Peyer's patch (tissue), 4 donors: ENCODE results near the gene ZFP57.

ENCODE experiments used
- POLR2A ChIP-seq, 2 donors: fragments of 450-650 bp; IDR thresholded peaks; one replicate each; pipeline ENCODE4 v1.5.1; 2017; ENCODE audit warnings: antibody characterized with exemption in 2 of 2, mild to moderate bottlenecking in 2 of 2, moderate library complexity in 2 of 2
- TF ChIP-seq, protein P1 (sequence below), 6 experiments: fragments of 450-650 bp in 4 of 6; fragments of 200-600 bp in 2 of 6; sonication (generic) in 1 of 6; IDR thresholded peaks; one replicate each; pipeline ENCODE4 v1.5.1; 2017 to 2019; ENCODE audit warnings: antibody characterized with exemption in 6 of 6, mild to moderate bottlenecking in 3 of 6, moderate library complexity in 1 of 6

DNA sequence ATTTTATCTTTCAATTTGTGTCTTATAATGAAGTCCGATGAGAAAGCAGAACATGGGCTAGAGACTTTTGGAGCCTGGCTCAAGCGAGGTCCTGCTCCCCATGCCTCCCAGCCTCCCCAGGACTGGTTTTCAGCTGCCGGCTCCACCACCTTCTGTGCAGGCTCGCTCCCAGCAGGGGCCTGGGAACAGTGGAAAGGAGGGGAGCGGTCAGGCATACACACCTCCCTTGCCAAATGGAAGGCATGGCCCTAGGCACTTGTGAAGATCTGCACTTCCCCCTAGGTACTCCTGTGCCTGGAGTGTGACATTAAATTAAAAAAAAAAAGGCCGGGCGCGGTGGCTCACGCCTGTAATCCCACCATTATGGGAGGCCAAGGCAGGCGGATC is 28.8 kb downstream of the ZFP57 start:
- TF ChIP-seq, protein P1, sequence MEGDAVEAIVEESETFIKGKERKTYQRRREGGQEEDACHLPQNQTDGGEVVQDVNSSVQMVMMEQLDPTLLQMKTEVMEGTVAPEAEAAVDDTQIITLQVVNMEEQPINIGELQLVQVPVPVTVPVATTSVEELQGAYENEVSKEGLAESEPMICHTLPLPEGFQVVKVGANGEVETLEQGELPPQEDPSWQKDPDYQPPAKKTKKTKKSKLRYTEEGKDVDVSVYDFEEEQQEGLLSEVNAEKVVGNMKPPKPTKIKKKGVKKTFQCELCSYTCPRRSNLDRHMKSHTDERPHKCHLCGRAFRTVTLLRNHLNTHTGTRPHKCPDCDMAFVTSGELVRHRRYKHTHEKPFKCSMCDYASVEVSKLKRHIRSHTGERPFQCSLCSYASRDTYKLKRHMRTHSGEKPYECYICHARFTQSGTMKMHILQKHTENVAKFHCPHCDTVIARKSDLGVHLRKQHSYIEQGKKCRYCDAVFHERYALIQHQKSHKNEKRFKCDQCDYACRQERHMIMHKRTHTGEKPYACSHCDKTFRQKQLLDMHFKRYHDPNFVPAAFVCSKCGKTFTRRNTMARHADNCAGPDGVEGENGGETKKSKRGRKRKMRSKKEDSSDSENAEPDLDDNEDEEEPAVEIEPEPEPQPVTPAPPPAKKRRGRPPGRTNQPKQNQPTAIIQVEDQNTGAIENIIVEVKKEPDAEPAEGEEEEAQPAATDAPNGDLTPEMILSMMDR (IDR thresholded peaks at IDR 0.05) = no peak
- no peak for TF ChIP-seq POLR2A (IDR thresholded peaks at IDR 0.05)
